Measurements from ENCODE around the gene C19orf38. TPM values are rescaled to one million over a fixed set of nuclear protein-coding genes. Genes with fewer than 3 reads are reported as not detected.

C19orf38 gene
- total and polyA plus RNA-seq, 9 donors = 0.52 to 4.1 (median 1.0) TPM

- Histone ChIP-seq H3K27me3 (no peaks in the 10 kb centered on the region), H3K9me3 (no peaks in the 10 kb centered on the region), H3K4me3 (no peak overlapping the region), H3K27ac (no peak overlapping the region), H3K36me3 (no peaks in the 10 kb centered on the region), H3K4me1 (ENCODE audit: insufficient read depth) (peaks cover 2% of the 10 kb centered on the region)
- no peak for DNase-seq
- intact Hi-C loops (cut with DNase I) = no loop called here
- 75 to 85% (median 84%) methylated on average over 17 of the region's 17 CpGs for WGBS, 3 donors
- no peak for TF ChIP-seq CTCF (IDR thresholded peaks at IDR 0.05)
- no peak for TF ChIP-seq POLR2A (IDR thresholded peaks at IDR 0.05)
- TF ChIP-seq EP300 (IDR thresholded peaks at IDR 0.05) = no peak
Observed at GRCh38 chr19:10811391-10812111, 36.7 kb upstream of the C19orf38 start.

- 94 to 96% (median 95%) methylated on average over 18 to 19 of the region's 19 CpGs for WGBS, 3 donors
- intact Hi-C loops (cut with DNase I) = no loop called here
- no peak overlapping the region for H3K27ac ChIP-seq
- H3K36me3 ChIP-seq = no peaks in the 10 kb centered on the region
- peaks cover 3% of the 10 kb centered on the region for H3K4me1 ChIP-seq (ENCODE audit: insufficient read depth)
- no peak for DNase-seq
- TF ChIP-seq CTCF (IDR thresholded peaks at IDR 0.05) = no peak
- no peak for TF ChIP-seq EP300 (IDR thresholded peaks at IDR 0.05)
- TF ChIP-seq POLR2A (IDR thresholded peaks at IDR 0.05) = no peak
- H3K4me3 ChIP-seq = no peak overlapping the region
- H3K9me3 ChIP-seq = no peaks in the 10 kb centered on the region
- no peaks in the 10 kb centered on the region for H3K27me3 ChIP-seq
Observed at GRCh38 chr19:10812196-10812595, 36.0 kb upstream of the C19orf38 start.

GRCh38 chr19:10812902-10813404, 35.3 kb upstream of the C19orf38 start:
- intact Hi-C loops (cut with DNase I) = no loop called here
- TF ChIP-seq EP300 (IDR thresholded peaks at IDR 0.05) = no peak
- no peak for TF ChIP-seq POLR2A (IDR thresholded peaks at IDR 0.05)
- no peak for TF ChIP-seq CTCF (IDR thresholded peaks at IDR 0.05)
- no peaks in the 10 kb centered on the region for H3K36me3 ChIP-seq
- DNase-seq = no peak
- WGBS, 3 donors = 48 to 57% (median 50%) methylated on average over 9 of the region's 9 CpGs
- H3K27ac ChIP-seq = no peak overlapping the region
- H3K27me3 ChIP-seq = no peaks in the 10 kb centered on the region
- peaks cover 3% of the 10 kb centered on the region for H3K4me1 ChIP-seq (ENCODE audit: insufficient read depth)
- H3K9me3 ChIP-seq = no peaks in the 10 kb centered on the region
- H3K4me3 ChIP-seq = no peak overlapping the region

- Histone ChIP-seq H3K9me3 (no peaks in the 10 kb centered on the region), H3K27me3 (no peaks in the 10 kb centered on the region), H3K36me3 (no peaks in the 10 kb centered on the region), H3K27ac (peak overlapping the region in 1 of 2 donors; percentile 84), H3K4me3 (no peak overlapping the region), H3K4me1 (ENCODE audit: insufficient read depth) (peaks cover 6% of the 10 kb centered on the region)
- 96 to 98% (median 96%) methylated on average over 9 of the region's 9 CpGs for WGBS, 3 donors
- intact Hi-C loops (cut with DNase I) = no loop called here
- TF ChIP-seq POLR2A (IDR thresholded peaks at IDR 0.05) (no peak), CTCF (IDR thresholded peaks at IDR 0.05) (no peak), EP300 (IDR thresholded peaks at IDR 0.05) (no peak)
- no peak for DNase-seq
Observed at GRCh38 chr19:10815007-10815536, 33.1 kb upstream of the C19orf38 start.
